Measurements from ENCODE around the gene PVALB.

Gene PVALB

DNA sequence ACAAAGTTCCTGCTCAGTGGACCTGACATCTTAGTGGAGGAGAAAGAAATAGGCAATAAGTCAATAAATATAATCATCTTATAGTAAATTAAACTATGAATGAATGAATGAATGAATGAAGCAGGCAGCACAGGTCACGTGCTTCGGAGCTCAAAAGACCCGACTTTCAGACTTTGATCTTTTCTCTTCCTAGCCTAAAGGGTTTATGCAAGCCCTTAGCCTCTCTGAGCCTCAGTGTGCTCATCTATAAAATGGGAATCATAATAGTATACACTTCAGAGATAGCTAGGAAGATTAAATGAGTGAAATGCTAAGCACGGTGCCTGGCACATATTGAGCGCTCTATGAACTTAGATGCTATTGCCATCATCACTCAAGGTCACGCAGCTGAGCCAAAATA is 7.5 kb downstream of the PVALB start:
- no peak for DNase-seq

DNA sequence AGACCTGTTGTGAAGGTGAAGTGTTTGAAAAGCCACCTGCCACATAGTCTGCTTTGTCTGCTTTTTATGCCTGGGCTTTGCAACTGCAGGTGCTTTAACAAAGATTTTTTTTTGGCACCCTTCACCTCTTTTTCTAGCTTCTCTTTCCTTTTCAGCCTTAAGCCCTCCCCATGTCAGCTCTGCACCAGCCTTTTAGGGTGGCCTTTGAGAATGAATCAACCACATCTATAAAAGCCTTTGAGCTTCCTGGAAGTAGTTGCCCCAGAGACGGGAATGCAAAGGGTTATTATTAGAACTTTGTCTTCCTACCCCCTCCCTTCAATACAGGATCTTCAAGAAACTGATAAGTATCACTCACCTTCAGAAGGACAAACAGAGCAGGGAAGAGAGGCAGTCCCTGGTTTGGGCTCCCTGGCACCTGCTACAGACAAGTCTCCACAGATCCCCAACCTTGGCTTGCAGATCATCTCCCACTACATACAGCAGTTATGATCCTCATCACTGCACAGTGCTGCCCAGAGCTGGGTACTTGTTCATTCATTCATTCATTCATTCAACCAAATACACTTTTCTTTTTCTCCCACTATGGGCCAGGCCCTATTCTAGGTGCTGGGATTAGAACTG is 8.0 kb downstream of the PVALB start:
- DNase-seq = peak; percentile 7

DNA sequence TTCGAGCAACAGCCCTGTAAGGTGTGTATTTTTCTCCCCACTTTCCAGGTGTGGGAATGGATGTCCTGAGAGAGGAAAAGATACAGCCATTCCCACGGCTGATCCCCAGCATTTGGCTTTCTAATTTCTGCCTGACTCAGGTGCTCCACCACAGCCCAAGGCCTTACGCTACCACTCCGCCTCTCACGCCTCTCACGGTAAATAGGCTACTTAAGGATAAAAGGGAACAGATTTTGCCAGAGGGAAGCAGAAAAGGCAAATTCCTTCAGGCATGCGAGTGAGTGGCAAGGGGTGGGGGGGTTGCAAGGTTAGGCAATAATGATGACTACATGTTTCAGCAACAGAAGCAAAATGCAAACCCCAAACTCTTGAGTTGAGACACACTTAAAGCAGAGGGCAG is 9.2 kb downstream of the PVALB start:
- DNase-seq = no peak

DNA sequence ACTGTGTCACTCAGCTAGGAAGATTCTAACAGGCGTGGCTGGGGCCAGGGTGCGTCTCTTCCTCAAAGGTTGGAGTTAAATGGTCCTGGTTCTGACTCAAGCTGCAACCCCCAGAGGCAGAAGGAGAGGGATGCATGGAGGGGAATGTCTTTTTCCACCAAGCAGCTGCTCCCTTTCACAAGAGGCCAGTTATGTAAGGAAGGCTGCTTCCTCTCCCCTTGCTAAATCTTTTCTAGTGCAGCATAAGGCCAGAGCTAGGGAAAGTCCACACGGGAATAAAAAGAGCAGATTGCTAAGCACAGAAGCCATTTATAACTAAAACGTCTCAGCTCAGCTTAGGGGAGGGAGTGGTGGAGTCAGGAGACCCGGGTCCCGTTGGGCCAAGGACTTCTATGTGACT is 10.0 kb downstream of the PVALB start:
- no peak for DNase-seq

DNA sequence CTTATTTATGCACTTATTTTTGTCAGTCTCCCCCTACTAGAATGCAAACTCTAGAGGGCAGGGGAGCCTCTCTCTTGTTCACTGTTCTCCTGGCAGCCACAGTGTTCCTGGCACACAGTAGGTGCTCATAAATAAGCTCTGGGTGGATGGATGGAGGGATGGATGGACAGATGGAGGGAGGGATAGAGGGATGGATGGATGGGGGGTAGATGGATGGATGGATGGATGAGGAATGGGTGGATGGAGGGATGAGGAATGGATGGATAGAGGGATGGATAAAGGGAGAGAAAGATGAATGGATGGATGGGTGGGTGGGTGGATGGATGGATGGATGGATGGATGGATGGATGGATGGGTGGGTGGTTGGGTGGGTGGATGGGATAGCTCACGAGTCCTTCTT is 13.5 kb downstream of the PVALB start:
- DNase-seq = no peak

DNA sequence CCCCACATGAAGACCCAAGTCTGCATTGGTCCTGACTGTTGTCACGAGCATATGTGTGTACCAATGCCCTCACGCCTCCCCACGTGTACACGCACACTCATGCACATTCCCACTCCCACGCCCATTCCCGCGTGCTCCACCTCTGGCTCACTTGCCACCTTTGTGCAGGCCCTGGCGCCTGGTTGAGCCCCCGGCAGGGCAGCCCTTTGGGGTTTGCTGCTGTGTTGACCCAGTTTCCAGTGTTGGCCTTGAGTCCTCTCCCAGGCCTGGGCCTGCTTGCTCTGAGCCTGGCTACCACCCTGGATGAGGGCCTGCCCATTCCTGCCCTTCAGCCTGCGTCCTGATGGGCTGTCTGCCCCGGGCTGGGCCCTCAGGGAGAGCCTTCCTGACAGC is 18.2 kb downstream of the PVALB start:
- DNase-seq = no peak

DNA sequence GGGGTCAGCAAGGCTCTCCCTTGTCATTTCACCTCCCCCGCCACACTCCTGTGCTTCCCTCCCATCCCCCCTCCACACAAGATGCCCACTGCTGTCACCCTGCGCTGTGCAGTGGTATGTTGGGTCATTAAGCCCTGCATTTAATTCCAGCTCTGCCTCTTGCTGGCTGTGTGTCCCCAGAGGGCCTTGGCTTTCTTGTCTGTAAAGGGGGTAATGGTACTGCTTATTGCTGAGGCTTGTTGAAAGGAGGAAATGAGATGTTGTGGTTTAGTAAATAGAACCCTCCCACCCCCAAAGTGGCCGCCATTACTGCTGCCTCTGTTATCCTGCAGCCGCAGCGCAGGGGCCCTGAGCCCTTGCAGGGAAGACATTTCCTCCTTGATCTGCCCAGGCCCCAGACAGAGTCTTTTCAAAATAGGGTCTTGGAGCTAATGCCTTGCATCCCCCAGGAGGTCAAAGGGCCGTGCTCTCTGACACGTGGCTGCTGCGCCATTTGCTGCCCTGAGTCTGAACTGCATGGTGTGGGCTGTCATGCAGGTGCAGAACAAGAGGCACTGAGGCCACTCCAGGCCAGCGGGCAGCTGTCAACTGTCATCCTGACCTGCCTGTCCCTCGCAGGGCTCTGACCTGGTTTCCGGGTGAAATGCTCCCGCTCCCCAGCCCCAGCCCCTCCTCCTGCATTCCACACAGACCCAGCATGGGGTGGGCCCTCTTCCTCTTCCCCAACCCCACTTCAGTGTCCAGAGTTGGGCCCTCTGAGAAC is 18.7 kb downstream of the PVALB start:
- DNase-seq = no peak

DNA sequence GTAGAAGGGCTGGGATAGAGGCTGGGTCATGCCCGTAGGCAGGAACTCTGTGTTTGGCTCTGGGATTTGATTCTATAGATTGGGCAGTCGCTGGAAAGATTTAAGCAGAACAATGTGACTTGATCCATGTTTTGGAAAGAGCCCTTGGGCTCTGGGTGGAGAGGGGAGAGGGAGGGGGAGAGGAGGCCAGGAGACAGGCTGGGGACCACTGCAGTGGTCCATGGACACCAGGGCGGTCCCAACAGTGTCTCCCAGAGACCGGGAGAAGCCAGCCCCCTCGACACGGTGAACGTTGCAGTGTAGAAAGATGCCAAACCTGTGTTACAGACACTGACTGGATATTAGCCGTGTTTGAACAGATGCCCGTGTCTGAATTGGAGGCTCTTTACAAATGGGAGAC is 19.5 kb downstream of the PVALB start:
- DNase-seq = no peak

DNA sequence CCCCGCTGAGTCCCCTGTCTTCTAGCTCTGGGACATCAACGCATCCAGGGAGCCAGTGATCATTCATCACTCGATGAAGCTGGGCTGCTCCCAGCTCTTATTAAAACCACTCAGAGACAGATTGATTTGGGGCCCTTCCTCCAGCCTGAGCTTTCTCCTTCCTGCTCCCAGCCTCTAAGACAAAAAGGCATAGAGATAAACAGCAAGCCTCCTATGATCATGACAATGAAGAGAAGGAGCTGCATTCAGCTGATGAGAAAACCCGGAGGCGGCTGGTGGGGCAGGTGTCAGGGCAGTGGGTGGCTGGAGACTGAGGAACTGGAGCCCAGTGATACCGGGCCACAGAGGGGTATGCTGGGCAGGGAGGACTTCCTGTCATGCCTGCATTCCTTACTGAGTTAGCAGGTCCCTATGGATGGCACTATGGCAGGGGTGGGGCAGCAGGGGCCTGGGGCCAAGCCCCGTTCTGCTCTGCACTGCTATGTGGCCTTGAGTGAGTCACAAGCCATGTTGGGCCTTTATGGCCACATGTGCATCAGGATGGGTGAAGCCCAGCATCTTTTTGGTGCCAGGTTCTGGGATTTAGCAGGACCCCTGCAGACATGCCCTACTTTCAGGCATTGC is 20.2 kb downstream of the PVALB start:
- DNase-seq = no peak

DNA sequence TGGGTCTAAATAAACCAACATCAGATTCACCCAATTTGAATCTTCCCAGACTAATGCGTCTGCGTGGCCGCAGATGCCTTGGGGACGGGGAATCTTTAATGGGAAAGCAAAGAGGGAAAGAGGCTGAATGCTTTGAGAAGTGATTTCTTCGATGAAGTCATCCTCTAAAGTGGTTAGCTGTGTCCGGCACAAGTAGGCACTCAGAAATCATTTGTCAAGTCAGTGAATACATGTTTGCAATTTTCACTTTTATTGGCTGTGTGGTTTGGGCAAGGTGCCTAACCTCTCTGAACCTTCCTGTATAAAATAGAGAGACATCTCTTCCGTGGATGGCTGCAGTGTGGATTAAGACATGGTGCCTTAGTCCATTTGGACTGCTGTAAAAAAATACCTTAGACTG is 21.2 kb downstream of the PVALB start:
- DNase-seq = no peak

DNA sequence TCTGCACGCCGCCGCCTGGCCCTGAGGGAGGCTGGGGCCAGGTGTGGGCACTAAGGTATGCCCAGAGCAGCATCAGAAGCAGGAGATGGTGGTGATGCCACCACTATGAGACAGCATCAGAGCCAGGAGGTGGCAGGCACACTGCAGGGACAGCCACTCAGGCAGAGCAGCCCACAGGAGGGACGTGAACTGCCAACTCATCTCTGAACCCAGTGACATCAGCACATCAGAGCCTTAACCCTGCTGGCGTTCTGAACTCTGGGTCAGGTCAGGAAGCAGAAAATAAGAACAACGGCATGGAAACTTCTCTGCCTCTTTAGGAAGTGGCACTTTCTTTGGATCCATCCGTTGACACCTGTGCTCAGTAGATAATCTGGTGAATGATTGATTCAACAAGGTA is 26.2 kb downstream of the PVALB start:
- no peak for DNase-seq

DNA sequence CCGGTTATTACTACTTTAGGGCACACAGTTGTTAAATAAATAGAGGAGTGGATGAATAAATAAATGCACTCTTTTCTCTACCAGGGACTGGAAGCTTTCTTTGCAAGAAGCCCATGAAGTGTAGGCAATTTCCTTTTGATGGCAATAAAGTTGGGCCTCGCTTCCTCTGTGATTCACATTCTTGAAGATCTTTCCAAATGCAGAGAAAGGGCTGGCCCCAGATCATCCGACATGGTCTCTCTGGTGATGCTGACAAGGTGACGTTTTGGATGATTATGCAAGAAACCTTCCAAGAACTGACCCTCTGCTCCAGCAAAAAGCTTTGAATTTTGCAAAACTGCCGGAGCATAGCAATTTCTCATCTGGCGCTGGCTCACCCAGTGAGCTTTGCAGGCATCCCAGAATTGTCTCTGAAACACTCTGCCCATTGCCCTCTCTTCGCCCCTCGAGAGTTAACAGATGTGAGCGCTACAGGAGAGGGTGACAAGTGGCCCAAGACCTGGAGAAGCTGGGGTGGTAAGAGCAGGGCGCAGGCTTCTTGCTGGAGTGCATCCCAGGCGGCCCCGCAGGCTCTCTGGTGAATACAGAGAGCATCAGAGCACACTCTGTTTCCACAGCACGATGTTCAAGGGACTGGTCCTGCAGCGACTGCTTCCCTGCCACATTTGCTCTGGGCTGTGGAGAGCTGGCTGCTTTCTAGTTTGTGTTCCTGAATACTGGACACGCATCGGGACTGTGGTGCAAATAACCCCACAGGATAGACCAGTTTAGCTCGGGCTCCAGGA is 29.4 kb downstream of the PVALB start:
- no peak for DNase-seq

DNA sequence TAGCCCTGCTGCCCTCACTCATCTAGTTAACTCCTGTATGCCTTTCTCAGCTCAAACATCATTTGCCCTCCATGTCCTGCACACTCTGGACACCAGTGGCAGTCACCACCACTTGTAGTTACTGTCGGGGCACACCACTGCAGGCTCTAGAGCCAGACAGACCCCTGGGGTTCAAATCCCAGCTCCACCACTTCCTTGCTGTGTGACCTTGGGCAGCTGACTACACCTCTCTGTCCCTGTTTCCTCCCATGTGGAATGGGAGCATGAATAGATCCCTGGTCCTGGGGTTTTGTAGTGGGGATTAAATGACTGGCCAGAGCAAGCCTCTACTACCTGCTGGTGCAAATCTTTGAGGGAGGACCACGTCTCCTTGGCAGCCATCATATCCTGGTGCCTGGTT is 33.1 kb downstream of the PVALB start:
- DNase-seq = no peak

DNA sequence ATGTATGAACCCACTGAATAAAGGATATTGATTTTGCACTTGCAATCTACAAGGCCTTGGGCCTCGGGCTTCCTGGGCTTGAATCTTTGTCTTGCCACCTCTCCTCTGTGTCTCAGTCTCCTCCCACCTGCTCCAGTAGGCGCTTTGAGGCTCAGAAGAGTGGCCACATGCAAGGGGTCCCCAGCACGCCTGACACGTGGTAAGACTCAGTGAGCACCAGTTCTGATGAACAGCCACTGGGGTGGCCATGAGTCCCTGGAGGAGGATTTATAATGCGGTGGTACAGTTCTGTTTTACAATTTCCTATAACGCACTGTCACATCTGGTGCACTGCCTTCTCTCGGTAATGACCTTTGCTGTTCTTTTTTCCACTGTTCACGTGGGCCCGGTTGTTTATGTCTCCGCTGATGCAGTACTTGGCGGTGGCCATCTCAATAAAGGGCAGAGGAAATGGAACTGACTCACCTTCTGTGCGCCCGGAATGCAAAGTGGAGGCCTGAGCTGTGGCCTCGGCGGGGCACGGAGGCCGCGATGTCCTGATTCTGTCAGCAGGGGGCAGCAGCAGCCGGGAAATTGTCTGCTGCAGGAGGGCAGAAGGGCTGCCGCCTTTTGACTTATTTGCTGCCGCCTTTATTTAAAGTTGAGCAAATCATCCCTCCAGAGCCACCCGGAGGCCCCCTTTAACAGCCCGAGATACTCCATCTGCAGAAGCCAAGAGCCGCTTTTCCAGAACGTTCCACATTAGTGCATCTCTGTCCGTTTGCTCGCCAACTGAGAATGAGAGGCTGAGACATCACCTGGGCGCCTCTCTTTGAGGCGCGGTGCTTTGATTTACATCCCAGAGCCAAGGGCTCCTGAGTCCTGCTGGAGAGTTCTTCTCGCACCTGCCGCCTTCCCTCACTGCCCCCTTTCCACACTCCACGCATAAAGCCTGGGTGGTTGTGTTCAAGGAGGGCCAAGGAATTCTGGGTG is 34.9 kb downstream of the PVALB start:
- no peak for DNase-seq

DNA sequence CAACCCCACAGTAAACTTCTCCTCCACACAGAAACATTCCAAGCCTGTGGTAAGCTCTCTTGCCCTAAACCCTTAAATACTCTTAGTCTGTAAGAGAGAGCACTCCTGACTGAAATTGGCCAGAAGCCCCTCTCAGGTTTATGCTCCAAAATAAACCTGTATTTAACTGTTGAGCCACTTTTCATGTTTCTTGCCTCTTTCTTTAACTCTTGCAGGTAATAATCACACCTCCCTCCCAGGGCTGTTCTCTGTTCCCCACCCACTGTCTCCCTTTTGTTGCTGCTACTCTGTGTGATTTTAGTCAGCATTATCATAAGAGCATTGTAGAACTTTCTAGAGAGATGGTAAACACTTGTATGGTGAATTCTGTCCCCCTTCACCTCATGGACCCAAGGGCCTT is 38.8 kb downstream of the PVALB start:
- no peak for DNase-seq

DNA sequence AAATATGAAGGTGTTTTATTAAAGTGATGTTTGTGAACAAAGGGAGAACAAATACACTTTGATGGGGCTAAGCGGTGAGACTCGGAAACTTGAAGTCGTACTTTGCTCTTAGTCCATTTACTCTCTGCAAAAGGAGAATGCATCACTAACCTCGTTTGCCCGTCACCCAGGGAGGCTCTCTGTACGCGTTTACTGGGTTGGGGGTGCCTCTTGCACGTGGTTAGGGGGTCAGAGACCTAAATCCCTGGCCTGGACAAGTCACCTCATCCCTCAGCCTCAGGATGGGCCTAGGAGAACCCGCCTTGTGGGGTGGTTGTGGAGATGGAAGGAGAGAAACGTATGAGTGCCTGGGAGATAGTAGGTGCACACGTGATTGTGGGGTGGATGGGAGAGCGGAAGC is 40.1 kb downstream of the PVALB start:
- no peak for DNase-seq

DNA sequence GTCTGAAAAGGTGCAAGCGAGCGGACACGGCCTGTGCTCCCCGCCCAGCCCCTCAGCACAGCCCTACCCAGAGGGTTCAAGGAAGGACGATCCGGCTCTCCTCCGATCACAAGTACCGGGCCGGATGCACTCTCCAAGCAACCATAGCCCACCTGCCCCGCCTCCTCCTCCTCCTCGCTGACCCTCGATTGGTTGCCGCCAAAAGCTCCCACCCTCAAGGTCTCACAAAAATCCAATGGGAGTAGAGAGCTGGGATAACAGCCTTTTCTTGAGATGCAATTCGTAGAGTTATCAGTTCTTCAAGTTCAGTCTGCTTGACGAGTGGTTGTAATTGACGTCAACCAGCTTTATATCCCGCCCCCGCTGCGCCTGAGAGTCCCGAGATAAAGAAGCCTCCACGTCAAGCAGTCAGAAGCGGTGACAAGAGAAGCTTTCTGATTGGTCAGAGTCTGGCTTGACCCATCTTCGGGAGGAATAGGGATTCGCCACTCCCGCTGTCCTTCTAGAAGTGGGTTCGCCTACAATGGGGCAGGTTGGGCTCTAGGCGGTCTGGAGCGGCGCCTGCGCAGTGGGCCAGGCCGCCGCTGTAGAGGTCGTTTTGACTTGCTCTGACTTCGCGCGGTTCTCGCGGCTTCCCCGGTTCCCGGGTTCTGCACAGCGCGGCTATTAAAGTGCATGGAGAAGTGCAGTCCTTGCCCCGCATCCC is 40.7 kb downstream of the PVALB start, which contains the start of gene IFT27:
IFT27 (minus strand) TSS at position 156 of the 706 bp plus-strand sequence. CDS start 412 bp downstream, outside the sequence.
- peak; percentile 95 for DNase-seq

DNA sequence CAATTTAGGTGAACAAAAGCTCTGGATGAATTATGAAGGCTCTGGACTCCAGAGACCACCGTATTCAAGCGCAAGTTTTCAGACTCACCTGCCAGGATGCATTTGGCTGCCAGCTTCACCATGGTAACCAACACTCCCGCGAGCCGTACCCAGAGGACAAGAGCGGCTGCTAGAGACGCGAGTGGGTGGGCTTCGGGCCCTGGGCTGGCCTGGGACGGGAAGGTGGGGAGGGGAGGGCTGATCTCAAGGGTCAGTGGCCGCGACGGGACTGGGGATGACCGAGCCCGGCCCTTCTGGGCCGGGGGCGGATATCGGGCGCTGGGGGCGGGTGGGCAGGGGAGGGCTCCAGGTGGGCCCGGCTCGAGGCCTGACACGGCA is 41.3 kb downstream of the PVALB start:
- DNase-seq = no peak

DNA sequence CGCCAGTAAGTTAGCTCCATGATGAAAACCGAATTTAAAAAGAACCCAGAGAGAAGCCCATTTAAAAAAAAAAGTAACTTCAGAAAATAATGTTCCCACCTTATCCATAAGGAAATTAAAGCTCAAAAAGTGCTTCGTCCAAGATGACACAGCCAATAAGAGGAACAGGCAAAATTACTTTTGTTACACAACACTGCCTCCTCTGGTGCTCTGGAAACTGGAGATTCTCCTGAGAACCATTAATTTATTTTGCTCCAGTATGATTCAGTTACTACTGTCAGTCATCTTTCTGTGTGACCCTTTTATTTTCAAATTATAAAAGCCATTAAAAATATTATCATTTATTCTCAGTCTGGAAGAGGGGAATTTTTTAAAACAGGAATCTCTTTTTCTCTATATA is 42.9 kb downstream of the PVALB start:
- no peak for DNase-seq

DNA sequence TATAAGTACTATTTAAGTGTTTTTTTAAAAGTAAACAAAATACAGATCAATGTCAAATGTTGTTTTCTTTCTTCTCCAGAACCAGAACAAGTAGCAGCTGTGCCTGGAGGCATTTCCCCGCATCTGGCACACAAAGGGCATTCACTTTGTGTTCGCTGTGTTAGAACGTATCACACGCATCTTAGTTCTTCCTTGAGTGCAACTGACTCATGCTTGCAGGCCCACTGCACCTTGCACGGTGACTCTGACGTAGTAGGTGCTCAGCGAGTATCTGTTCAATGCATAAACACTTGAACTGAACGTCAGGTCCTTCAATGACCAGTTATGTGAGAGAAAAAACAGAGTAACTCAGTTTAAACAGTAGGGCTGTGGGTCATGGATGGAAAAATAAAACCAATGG is 44.4 kb downstream of the PVALB start:
- DNase-seq = no peak

DNA sequence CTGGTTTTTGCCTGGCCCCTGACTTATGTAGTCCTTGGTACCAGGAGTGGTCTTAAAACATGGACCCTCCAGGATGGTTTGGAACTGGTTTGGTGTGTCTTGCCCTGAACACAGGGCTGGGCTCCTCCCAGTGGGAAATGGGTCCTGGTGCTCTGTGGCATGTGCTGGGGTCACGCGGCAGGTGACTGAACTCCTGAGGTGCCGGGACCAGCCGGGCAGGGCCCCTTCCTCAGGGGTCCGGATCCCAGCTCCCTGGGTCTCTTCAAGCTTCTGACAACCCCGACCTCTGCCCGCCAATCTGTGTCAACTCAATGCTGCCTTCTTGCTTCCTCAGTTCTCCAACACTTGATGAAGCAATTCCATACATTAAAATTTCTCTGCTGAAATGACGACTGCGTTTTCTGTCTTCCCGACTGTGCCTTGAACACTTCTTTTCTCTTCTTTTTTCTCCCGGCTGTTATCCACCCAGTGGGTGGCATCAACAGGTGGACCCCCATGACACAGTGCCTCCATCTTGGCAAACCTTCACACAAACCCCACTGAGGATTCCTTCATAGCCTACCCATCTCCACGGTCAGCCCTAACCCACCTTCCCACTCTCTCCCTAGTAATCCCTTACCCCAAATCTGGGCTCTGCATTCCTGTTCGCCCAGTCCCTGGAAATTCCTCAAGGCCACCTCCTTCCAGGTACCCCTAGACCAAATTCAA is 45.3 kb downstream of the PVALB start:
- DNase-seq = no peak
